ENCODE data around the gene KRT20. TPM values are rescaled to one million over a fixed set of nuclear protein-coding genes. Genes with fewer than 3 reads are reported as not detected.
"Not testable (repeated sequence)": the region's sequence is repeated elsewhere in the genome, so short reads cannot be mapped to it uniquely, and the experiment has no call there.

The KRT20 gene
- not detected in 2 replicates for total RNA-seq (ENCODE audit: low replicate concordance)

- no peak within 1 kb of the TSS for H3K4me3 ChIP-seq (ENCODE audit: low read depth, low read length)
- TF ChIP-seq, protein P1, sequence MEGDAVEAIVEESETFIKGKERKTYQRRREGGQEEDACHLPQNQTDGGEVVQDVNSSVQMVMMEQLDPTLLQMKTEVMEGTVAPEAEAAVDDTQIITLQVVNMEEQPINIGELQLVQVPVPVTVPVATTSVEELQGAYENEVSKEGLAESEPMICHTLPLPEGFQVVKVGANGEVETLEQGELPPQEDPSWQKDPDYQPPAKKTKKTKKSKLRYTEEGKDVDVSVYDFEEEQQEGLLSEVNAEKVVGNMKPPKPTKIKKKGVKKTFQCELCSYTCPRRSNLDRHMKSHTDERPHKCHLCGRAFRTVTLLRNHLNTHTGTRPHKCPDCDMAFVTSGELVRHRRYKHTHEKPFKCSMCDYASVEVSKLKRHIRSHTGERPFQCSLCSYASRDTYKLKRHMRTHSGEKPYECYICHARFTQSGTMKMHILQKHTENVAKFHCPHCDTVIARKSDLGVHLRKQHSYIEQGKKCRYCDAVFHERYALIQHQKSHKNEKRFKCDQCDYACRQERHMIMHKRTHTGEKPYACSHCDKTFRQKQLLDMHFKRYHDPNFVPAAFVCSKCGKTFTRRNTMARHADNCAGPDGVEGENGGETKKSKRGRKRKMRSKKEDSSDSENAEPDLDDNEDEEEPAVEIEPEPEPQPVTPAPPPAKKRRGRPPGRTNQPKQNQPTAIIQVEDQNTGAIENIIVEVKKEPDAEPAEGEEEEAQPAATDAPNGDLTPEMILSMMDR (IDR thresholded peaks at IDR 0.05; ENCODE audit: insufficient read depth, low read length) = peak; percentile 24
- DNase-seq (ENCODE audit: low read depth) = no peak
These were observed at the start of gene KRT20 for GRCh38 chr17:40884708-40885512. Gene KRT20, minus strand, starts transcription at chr17:40885242. Its CDS starts 57 bp downstream, at chr17:40885185.

DNA sequence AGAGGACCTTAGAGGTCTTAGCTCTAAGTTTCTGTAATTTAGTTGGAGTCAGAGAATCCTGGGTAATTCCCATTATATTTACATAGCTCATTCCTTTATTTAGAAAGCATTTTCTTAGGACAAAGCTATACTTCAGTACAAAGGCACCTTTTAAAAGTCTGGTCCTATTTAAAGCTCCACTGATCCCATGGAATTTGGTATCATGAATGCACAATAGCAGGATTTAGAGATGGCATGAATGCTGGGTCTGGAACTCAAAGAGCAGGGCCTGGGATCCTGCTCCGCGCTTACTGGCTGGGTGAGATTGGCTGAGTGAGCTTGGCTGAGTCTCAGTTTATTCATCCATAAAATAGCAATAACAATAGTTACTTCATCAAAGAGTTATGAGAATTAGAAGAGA, 47.6 kb upstream of the KRT20 start:
- no peak overlapping the region for H3K4me3 ChIP-seq (ENCODE audit: low read depth, low read length)
- TF ChIP-seq, protein P1 (IDR thresholded peaks at IDR 0.05; ENCODE audit: insufficient read depth, low read length) = no peak
- no peak for DNase-seq (ENCODE audit: low read depth)

GRCh38 chr17:40931311-40931710, 46.3 kb upstream of the KRT20 start:
- H3K4me3 ChIP-seq (ENCODE audit: low read depth, low read length) = no peak overlapping the region
- no peak for DNase-seq (ENCODE audit: low read depth)
- TF ChIP-seq, protein P1 (IDR thresholded peaks at IDR 0.05; ENCODE audit: insufficient read depth, low read length) = no peak

DNA sequence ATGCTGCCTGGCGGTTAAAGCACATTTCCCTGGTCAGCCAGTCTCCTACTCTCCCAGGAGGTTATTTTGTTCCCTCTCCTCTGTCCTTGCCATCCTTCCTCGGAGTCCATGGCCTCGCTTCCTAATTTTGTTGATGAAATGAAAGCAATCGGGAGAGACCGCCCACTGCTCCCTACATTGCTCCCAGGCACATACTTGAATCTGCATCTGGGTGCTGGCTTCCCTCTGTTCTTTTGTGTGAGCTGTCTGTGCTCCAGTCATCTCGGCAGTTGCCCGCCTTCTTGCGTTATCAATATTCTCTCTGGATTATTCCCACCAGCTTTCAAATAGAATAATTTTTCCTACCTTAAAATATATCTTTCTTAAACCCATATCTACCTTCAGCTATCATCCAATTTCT, 41.3 kb upstream of the KRT20 start:
- H3K4me3 ChIP-seq (ENCODE audit: low read depth, low read length) = no peak overlapping the region
- DNase-seq (ENCODE audit: low read depth) = no peak
- TF ChIP-seq, protein P1 (IDR thresholded peaks at IDR 0.05; ENCODE audit: insufficient read depth, low read length) = no peak

DNA sequence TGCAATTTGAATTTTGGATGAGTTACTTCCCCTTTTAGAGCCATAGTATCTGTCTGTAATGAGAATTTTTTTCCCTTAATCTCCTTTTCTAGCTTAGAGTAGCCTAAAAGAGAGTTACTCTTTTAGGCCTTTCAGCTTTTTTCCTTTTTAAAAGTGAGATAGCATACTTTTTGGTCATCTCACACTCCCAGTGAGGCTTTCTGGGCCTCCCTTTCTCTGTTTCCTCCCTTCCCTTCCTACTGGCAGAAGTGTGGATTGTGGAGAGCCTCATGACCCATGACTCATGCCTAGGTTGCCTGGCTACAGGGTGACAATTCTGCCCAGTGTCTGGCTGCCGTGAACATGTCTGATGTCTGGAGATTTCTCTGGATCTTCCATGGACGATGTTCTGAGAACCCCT, 37.2 kb upstream of the KRT20 start:
- TF ChIP-seq, protein P1 (IDR thresholded peaks at IDR 0.05; ENCODE audit: insufficient read depth, low read length) = no peak
- DNase-seq (ENCODE audit: low read depth) = peak; percentile 83
- no peak overlapping the region for H3K4me3 ChIP-seq (ENCODE audit: low read depth, low read length)

- no peak for DNase-seq (ENCODE audit: low read depth)
- H3K4me3 ChIP-seq (ENCODE audit: low read depth, low read length) = no peak overlapping the region
- TF ChIP-seq, protein P1 (IDR thresholded peaks at IDR 0.05; ENCODE audit: insufficient read depth, low read length) = no peak
These were observed 36.0 kb upstream of the KRT20 start for GRCh38 chr17:40921026-40921425.

GRCh38 chr17:40917116-40917515, 32.1 kb upstream of the KRT20 start:
- DNase-seq (ENCODE audit: low read depth); H3K4me3 ChIP-seq (ENCODE audit: low read depth, low read length): not testable (repeated sequence)

Measured in fibroblast of the aortic adventitia (primary cell).